Measurements from ENCODE around the gene SGSM1.

The SGSM1 gene

DNA sequence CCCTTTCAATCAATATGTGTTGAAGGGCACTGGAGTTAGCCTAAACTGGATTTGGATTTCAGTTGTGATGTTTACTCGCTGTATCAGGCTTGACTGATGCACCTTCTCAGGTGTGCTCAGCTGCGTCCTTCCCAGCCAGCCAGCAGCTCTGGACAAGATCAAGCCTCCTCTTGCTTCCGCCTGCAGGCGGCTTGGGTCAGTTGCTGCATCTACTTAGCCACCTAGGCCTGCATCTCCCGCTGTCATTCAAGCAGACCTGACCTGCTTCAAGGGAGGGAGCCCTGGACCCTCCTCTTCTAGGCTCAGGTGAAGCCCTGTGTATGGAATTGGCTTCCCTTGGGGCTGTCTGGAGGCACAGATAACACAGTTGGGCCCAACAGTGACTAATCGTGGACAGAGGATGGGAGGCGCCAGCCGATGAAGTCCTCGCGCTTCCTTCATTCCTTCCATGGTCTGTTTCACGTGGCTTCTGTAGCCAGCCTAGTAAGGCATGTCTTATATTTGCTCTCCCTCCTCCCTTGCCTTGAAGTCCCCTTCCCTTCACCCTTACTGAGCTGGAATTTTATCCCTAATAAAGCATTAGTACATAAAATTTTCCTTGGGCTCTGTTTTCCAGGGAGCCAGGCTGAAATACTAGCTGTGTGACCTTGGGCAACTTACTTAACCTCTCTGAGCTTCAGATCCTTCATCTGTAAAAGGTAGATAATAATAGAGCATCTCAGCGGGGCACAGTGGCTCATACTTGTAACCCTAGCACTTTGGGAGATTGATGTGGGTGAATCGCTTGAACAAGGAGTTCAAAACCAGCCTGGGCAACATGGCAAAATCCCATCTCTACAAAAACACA is 142.6 kb downstream of the SGSM1 start:
- H3K4me1 ChIP-seq, result peaks cover 4% of the 10 kb centered on the region
- H3K4me3 ChIP-seq, result no peak overlapping the region
- H3K27me3 ChIP-seq (ENCODE audit: low read depth), result no peaks in the 10 kb centered on the region
- DNase-seq (ENCODE audit: low spot score in 2 of 2), result no peak
- in situ Hi-C loops (cut with MboI; ENCODE audit: low sequenced_read_pairs), result no loop called here
- H3K36me3 ChIP-seq (replicated peaks), result no peaks in the 10 kb centered on the region
- no peaks in the 10 kb centered on the region for H3K9me3 ChIP-seq

DNA sequence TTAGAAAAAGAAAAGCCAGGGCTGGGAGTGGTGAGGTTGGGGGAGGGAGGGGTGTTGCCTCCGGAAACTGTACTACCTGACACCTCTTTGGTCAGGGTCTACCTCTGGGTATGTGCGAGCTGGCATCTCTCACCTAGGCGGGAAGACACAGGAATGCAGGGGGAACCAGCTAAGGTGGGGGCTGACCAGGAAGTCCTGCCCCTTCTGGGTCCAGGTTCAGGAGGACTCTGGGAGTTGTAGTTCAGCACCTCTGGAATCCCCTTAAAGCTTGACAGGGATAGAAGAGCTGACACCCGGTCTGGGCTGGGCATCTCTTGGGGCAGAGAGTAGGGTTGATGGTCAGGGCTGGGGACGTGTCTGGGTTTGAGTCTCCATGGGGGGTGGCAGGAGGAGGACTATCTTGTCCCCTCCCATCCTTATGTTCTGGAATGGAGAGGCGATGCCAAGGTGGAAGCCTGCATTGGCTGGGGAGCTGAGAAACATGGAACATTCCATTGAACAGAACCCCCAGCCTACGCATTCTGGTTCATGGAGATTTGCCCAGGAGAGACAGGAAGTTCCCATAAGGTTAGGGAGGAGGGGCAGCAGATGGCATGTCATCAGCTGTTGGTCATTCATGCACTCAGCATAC is 144.4 kb downstream of the SGSM1 start:
- peak; percentile 16 to 53 for DNase-seq (ENCODE audit: low spot score in 2 of 2)
- Histone ChIP-seq H3K36me3 (replicated peaks) (no peaks in the 10 kb centered on the region), H3K27me3 (ENCODE audit: low read depth) (no peaks in the 10 kb centered on the region), H3K4me1 (peaks cover 14% of the 10 kb centered on the region), H3K4me3 (0 out of 2 replicates have a peak overlapping the region, but pooled peaks have one; percentile 8), H3K9me3 (no peaks in the 10 kb centered on the region)
- in situ Hi-C loops (cut with MboI; ENCODE audit: low sequenced_read_pairs), result loop anchor here (5.0 kb wide), 1 partner anchor 77 kb away; no protein-coding TSS in a partner anchor

DNA sequence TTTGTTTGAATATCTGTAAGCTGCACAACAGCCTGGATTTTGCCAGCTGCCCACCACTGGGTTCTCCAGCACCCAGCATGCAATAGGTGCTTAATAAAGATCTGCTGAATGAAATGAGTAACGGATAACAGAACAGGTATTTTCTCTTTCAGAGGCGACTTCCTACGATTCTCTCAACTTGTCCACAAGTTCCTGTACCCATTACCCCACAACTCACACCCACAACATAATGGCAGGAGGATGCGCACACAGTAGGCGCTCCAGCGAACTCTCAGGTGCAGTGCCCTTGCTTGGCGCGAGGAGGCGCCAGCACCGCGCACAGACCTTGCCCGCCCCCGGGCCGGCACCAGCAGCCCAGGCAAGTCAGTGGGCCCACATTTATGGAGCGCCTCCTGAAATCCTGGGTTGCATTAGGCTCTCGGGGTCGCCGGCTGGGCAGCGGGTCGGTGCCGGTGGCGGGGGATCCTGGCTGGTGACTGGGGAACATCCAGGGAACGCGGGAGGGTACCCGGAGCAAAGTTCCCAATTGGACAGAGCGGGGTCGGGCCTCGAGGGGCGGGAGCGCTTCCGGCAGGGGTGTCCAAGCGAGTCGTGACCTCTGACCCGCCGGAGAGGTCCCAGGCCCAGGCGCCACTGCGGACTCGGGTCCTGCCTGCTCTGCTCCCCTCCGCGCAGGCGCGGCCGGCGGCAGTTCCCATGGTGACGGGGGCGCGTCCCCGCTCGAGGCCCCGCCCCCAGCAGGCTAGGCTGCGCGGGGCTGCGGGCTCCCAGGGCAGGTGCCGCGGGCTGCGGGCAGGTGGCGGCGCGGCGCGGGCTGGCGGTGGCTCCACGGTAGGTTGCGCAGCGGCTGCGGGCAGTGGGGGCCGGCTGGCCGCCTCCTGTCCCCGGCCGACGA is 146.2 kb downstream of the SGSM1 start, which contains the start of gene KIAA1671:
KIAA1671 (plus strand) TSS at position 775 of the 895 bp plus-strand sequence. CDS start 75,284 bp downstream, outside the sequence.
- H3K4me1 ChIP-seq, result peaks cover 14% of the 10 kb centered on the region
- peak; percentile 80 to 91 for DNase-seq (ENCODE audit: low spot score in 2 of 2)
- H3K4me3 ChIP-seq, result peak within 1 kb of the TSS; percentile 48
- H3K27me3 ChIP-seq (ENCODE audit: low read depth), result no peaks in the 10 kb centered on the region
- no peaks in the 10 kb centered on the region for H3K9me3 ChIP-seq
- H3K36me3 ChIP-seq (replicated peaks), result no peaks in the 10 kb centered on the region
- in situ Hi-C loops (cut with MboI; ENCODE audit: low sequenced_read_pairs), result loop anchor here (5.0 kb wide), 1 partner anchor 75 kb away; no protein-coding TSS in a partner anchor

- in situ Hi-C loops (cut with MboI; ENCODE audit: low sequenced_read_pairs), result loop anchor here (5.0 kb wide), 1 partner anchor 74 kb away; no protein-coding TSS in a partner anchor
- H3K9me3 ChIP-seq, result no peaks in the 10 kb centered on the region
- peaks cover 14% of the 10 kb centered on the region for H3K4me1 ChIP-seq
- no peaks in the 10 kb centered on the region for H3K27me3 ChIP-seq (ENCODE audit: low read depth)
- no peaks in the 10 kb centered on the region for H3K36me3 ChIP-seq (replicated peaks)
- H3K4me3 ChIP-seq, result peak overlapping the region; percentile 48
- peak; percentile 58 to 78 for DNase-seq (ENCODE audit: low spot score in 2 of 2)
These were observed 146.9 kb downstream of the SGSM1 start for GRCh38 chr22:24952837-24953383.

GRCh38 chr22:24953384-24954113 is 147.5 kb downstream of the SGSM1 start:
- H3K9me3 ChIP-seq, result no peaks in the 10 kb centered on the region
- H3K36me3 ChIP-seq (replicated peaks), result no peaks in the 10 kb centered on the region
- peak overlapping the region; percentile 48 for H3K4me3 ChIP-seq
- in situ Hi-C loops (cut with MboI; ENCODE audit: low sequenced_read_pairs), result loop anchor here (5.0 kb wide), 1 partner anchor 74 kb away; no protein-coding TSS in a partner anchor
- H3K27me3 ChIP-seq (ENCODE audit: low read depth), result no peaks in the 10 kb centered on the region
- peak in 1 of 2 experiments; percentile 41 for DNase-seq (ENCODE audit: low spot score in 2 of 2)
- peaks cover 14% of the 10 kb centered on the region for H3K4me1 ChIP-seq

GRCh38 chr22:24954114-24954463 is 148.1 kb downstream of the SGSM1 start:
- H3K4me3 ChIP-seq, result peak overlapping the region; percentile 48
- H3K4me1 ChIP-seq, result peaks cover 14% of the 10 kb centered on the region
- in situ Hi-C loops (cut with MboI; ENCODE audit: low sequenced_read_pairs), result loop anchor here (5.0 kb wide), 1 partner anchor 73 kb away; no protein-coding TSS in a partner anchor
- H3K36me3 ChIP-seq (replicated peaks), result no peaks in the 10 kb centered on the region
- H3K9me3 ChIP-seq, result no peaks in the 10 kb centered on the region
- peak; percentile 36 to 40 for DNase-seq (ENCODE audit: low spot score in 2 of 2)
- no peaks in the 10 kb centered on the region for H3K27me3 ChIP-seq (ENCODE audit: low read depth)

- no peak for DNase-seq (ENCODE audit: low spot score in 2 of 2)
- Histone ChIP-seq H3K27me3 (ENCODE audit: low read depth) (no peaks in the 10 kb centered on the region), H3K36me3 (replicated peaks) (no peaks in the 10 kb centered on the region), H3K4me1 (peaks cover 13% of the 10 kb centered on the region), H3K9me3 (no peaks in the 10 kb centered on the region), H3K4me3 (no peak overlapping the region)
- in situ Hi-C loops (cut with MboI; ENCODE audit: low sequenced_read_pairs), result loop anchor here (5.0 kb wide), 1 partner anchor 72 kb away; no protein-coding TSS in a partner anchor
These were observed 148.8 kb downstream of the SGSM1 start for GRCh38 chr22:24954856-24955255.

DNA sequence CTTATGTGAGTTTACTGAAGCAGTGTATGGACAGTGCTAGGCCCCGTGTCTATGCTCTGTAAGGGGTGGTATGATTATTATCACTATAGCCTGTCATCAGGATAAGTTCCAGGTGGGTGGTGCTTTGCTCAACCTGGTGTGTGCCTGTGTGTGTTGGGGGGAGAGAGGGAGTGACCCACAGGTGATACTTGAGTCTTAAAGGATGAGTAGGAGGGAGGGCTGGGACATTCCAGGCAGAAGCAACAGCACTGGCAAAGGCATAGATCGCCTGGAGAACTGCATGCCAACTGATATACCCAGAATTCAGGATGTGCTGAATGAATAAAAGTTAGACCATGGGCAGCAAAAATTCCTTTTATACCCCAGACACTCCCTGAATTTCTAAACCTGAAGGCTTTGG is 151.0 kb downstream of the SGSM1 start:
- in situ Hi-C loops (cut with MboI; ENCODE audit: low sequenced_read_pairs), result no loop called here
- Histone ChIP-seq H3K36me3 (replicated peaks) (no peaks in the 10 kb centered on the region), H3K9me3 (no peaks in the 10 kb centered on the region), H3K27me3 (ENCODE audit: low read depth) (no peaks in the 10 kb centered on the region), H3K4me1 (peaks cover 10% of the 10 kb centered on the region), H3K4me3 (no peak overlapping the region)
- no peak for DNase-seq (ENCODE audit: low spot score in 2 of 2)

DNA sequence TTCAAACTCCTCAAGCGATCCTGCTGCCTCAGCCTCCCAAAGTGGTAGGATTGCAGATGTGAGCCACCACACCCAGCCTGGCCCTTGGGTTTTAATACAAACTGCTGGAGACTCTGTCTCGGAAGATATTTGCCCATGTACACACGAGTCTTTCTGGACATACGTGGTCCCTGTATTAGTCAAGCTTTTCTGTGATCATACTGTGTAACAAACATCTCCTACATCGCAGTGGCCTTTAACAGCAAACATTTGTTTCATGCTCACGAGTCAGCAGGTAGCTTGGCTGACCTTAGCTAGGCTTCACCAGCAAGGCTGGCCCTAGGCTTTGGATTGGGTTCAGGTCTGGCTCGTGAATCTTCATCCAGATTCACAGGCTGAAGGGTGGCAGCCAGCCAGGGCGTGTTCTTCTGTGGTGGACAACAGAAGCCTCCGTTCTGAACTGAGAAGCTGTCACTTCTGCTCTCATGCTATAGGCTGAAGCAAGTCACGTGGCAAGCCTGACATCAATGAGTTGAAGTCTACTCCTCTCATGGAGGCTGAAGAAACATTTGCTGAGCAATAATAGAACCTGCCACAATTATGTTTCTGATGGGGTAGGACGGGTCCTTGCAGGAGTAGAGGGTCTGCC is 155.3 kb downstream of the SGSM1 start:
- H3K4me1 ChIP-seq, result no peaks in the 10 kb centered on the region
- H3K36me3 ChIP-seq (replicated peaks), result no peaks in the 10 kb centered on the region
- H3K4me3 ChIP-seq, result no peak overlapping the region
- no peak for DNase-seq (ENCODE audit: low spot score in 2 of 2)
- H3K27me3 ChIP-seq (ENCODE audit: low read depth), result no peaks in the 10 kb centered on the region
- in situ Hi-C loops (cut with MboI; ENCODE audit: low sequenced_read_pairs), result no loop called here
- no peaks in the 10 kb centered on the region for H3K9me3 ChIP-seq

DNA sequence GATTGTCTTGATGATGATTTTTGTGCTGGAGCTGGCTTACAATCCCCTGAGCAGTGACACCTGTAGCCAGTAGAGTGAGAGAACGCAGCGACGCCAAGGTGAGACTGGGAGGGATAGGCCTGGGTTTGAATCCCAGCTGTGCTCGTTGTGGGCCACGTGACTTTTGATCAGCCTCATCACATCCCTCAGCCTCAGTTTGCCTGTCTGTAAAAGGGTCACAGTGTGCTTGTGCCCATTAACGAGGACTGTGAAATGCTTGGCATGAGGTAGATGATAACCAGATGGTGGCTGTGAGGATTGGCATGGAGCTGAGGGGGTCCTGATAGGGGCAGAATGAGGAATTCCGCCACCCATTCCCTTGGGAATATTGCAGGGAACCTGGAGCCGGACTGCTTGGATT is 156.1 kb downstream of the SGSM1 start:
- Histone ChIP-seq H3K4me3 (no peak overlapping the region), H3K4me1 (no peaks in the 10 kb centered on the region), H3K36me3 (replicated peaks) (no peaks in the 10 kb centered on the region), H3K9me3 (no peaks in the 10 kb centered on the region), H3K27me3 (ENCODE audit: low read depth) (no peaks in the 10 kb centered on the region)
- DNase-seq (ENCODE audit: low spot score in 2 of 2), result no peak
- in situ Hi-C loops (cut with MboI; ENCODE audit: low sequenced_read_pairs), result no loop called here

DNA sequence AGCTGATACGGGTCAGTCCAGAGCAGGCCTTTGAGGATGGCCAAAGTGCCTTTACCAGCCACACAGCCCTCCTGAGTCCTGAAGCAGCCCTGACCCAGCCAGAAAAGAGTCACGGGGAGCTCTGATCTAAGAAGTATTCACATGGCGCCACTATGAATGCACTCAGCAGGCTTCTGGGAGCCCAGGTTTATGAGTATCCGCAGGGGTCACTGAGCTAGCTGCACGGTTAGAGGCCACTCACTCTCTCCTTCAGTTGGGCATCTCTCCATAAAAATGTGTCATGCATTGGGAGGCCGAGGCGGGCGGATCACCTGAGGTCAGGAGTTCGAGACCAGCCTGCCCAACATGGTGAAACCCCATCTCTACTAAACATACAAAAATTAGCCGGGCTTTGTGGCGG is 156.8 kb downstream of the SGSM1 start:
- H3K9me3 ChIP-seq, result no peaks in the 10 kb centered on the region
- in situ Hi-C loops (cut with MboI; ENCODE audit: low sequenced_read_pairs), result no loop called here
- no peaks in the 10 kb centered on the region for H3K36me3 ChIP-seq (replicated peaks)
- H3K4me1 ChIP-seq, result no peaks in the 10 kb centered on the region
- no peaks in the 10 kb centered on the region for H3K27me3 ChIP-seq (ENCODE audit: low read depth)
- no peak overlapping the region for H3K4me3 ChIP-seq
- DNase-seq (ENCODE audit: low spot score in 2 of 2), result no peak

DNA sequence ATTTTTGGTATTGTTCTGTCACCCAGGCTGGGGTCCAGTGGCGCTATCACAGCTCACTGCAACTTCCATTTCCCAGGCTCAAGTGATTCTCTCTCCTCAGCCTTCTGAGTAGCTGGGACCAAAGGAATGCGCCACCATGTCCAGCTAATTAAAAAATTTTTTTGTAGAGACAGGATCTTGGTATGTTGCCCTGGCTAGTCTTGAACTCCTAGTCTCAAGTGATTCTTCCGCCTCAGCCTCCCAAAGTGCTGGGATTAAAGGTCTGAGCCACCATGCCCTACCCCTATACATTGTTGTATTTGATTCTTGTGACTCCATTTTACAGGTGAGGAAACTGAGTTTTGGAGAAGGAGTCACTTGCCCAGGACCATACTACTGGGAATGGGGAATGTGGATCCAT is 158.4 kb downstream of the SGSM1 start:
- Histone ChIP-seq H3K9me3 (no peaks in the 10 kb centered on the region), H3K27me3 (ENCODE audit: low read depth) (no peaks in the 10 kb centered on the region), H3K36me3 (replicated peaks) (no peaks in the 10 kb centered on the region), H3K4me1 (no peaks in the 10 kb centered on the region), H3K4me3 (no peak overlapping the region)
- no peak for DNase-seq (ENCODE audit: low spot score in 2 of 2)
- in situ Hi-C loops (cut with MboI; ENCODE audit: low sequenced_read_pairs), result no loop called here

All from HAP-1 (cell line).